Measurements from ENCODE around the gene BMAL2.

Gene BMAL2

DNA sequence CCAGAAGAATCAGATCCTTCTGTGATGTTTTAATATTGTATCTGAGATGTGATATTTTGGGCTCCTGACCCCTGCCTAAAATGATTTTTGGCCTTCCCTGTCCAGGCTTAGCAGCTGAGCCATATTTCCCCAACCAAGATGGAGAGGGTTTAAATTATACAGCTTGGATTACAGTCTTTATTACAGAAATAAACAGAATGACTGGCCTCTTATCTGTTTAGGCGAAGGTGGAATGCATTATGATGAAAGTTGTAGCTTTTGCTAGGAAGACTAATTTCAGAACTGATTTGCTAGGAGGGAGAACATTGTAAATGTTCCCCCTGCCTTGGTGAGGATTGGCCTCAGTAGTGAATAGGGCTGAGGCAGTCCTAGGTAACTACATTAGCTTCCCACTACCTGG, 23.3 kb downstream of the BMAL2 start:
- H3K9me3 ChIP-seq (ENCODE audit: insufficient read depth, low read length): no peaks in the 10 kb centered on the region
- no peak overlapping the region for H3K9ac ChIP-seq (ENCODE audit: insufficient read length, low read depth)
- no peak for DNase-seq (ENCODE audit: low read depth, low spot score)
- H3K4me1 ChIP-seq (ENCODE audit: insufficient read depth, insufficient read length): no peaks in the 10 kb centered on the region
- no peaks in the 10 kb centered on the region for H3K36me3 ChIP-seq (ENCODE audit: insufficient read depth, insufficient read length, low read length)
- no peak overlapping the region for H3K4me3 ChIP-seq (ENCODE audit: insufficient read length, low read depth)
- no peaks in the 10 kb centered on the region for H3K27me3 ChIP-seq (ENCODE audit: insufficient read depth, insufficient read length)
- TF ChIP-seq YY1 (IDR thresholded peaks at IDR 0.05; ENCODE audit: insufficient read depth, insufficient read length) (no peak), ZNF274 (IDR thresholded peaks at IDR 0.05; ENCODE audit: low read depth, low read length) (no peak), SUZ12 (IDR thresholded peaks at IDR 0.05; ENCODE audit: extremely low read depth, insufficient read depth, insufficient read length) (no peak)

- H3K9ac ChIP-seq (ENCODE audit: insufficient read length, low read depth): no peak overlapping the region
- H3K36me3 ChIP-seq (ENCODE audit: insufficient read depth, insufficient read length, low read length): no peaks in the 10 kb centered on the region
- H3K4me1 ChIP-seq (ENCODE audit: insufficient read depth, insufficient read length): no peaks in the 10 kb centered on the region
- TF ChIP-seq YY1 (IDR thresholded peaks at IDR 0.05; ENCODE audit: insufficient read depth, insufficient read length): no peak
- TF ChIP-seq ZNF274 (IDR thresholded peaks at IDR 0.05; ENCODE audit: low read depth, low read length): no peak
- H3K9me3 ChIP-seq (ENCODE audit: insufficient read depth, low read length): no peaks in the 10 kb centered on the region
- no peaks in the 10 kb centered on the region for H3K27me3 ChIP-seq (ENCODE audit: insufficient read depth, insufficient read length)
- DNase-seq (ENCODE audit: low read depth, low spot score): no peak
- H3K4me3 ChIP-seq (ENCODE audit: insufficient read length, low read depth): no peak overlapping the region
Observed at GRCh38 chr12:27359578-27360340, 27.1 kb downstream of the BMAL2 start.

- Histone ChIP-seq H3K4me3 (ENCODE audit: insufficient read length, low read depth) (no peak overlapping the region), H3K27me3 (ENCODE audit: insufficient read depth, insufficient read length) (no peaks in the 10 kb centered on the region), H3K36me3 (ENCODE audit: insufficient read depth, insufficient read length, low read length) (no peaks in the 10 kb centered on the region), H3K9me3 (ENCODE audit: insufficient read depth, low read length) (no peaks in the 10 kb centered on the region), H3K9ac (ENCODE audit: insufficient read length, low read depth) (no peak overlapping the region), H3K4me1 (ENCODE audit: insufficient read depth, insufficient read length) (no peaks in the 10 kb centered on the region)
- no peak for TF ChIP-seq YY1 (IDR thresholded peaks at IDR 0.05; ENCODE audit: insufficient read depth, insufficient read length)
- TF ChIP-seq SUZ12 (IDR thresholded peaks at IDR 0.05; ENCODE audit: extremely low read depth, insufficient read depth, insufficient read length): no peak
- no peak for TF ChIP-seq ZNF274 (IDR thresholded peaks at IDR 0.05; ENCODE audit: low read depth, low read length)
- DNase-seq (ENCODE audit: low read depth, low spot score): no peak
Observed at GRCh38 chr12:27361372-27361771, 28.7 kb downstream of the BMAL2 start.

- DNase-seq (ENCODE audit: low read depth, low spot score): no peak
- Histone ChIP-seq H3K27me3 (ENCODE audit: insufficient read depth, insufficient read length) (no peaks in the 10 kb centered on the region), H3K9me3 (ENCODE audit: insufficient read depth, low read length) (no peaks in the 10 kb centered on the region), H3K9ac (ENCODE audit: insufficient read length, low read depth) (no peak overlapping the region), H3K4me3 (ENCODE audit: insufficient read length, low read depth) (no peak overlapping the region), H3K36me3 (ENCODE audit: insufficient read depth, insufficient read length, low read length) (peaks cover 6% of the 10 kb centered on the region), H3K4me1 (ENCODE audit: insufficient read depth, insufficient read length) (no peaks in the 10 kb centered on the region)
- no peak for TF ChIP-seq ZNF274 (IDR thresholded peaks at IDR 0.05; ENCODE audit: low read depth, low read length)
- no peak for TF ChIP-seq SUZ12 (IDR thresholded peaks at IDR 0.05; ENCODE audit: extremely low read depth, insufficient read depth, insufficient read length)
- no peak for TF ChIP-seq YY1 (IDR thresholded peaks at IDR 0.05; ENCODE audit: insufficient read depth, insufficient read length)
Observed at GRCh38 chr12:27366621-27367020, 34.0 kb downstream of the BMAL2 start.

GRCh38 chr12:27367078-27367477, 34.4 kb downstream of the BMAL2 start:
- no peak for DNase-seq (ENCODE audit: low read depth, low spot score)
- TF ChIP-seq YY1 (IDR thresholded peaks at IDR 0.05; ENCODE audit: insufficient read depth, insufficient read length): no peak
- no peak overlapping the region for H3K9ac ChIP-seq (ENCODE audit: insufficient read length, low read depth)
- H3K36me3 ChIP-seq (ENCODE audit: insufficient read depth, insufficient read length, low read length): peaks cover 6% of the 10 kb centered on the region
- H3K27me3 ChIP-seq (ENCODE audit: insufficient read depth, insufficient read length): no peaks in the 10 kb centered on the region
- no peaks in the 10 kb centered on the region for H3K4me1 ChIP-seq (ENCODE audit: insufficient read depth, insufficient read length)
- no peaks in the 10 kb centered on the region for H3K9me3 ChIP-seq (ENCODE audit: insufficient read depth, low read length)
- no peak overlapping the region for H3K4me3 ChIP-seq (ENCODE audit: insufficient read length, low read depth)

GRCh38 chr12:27382171-27382795, 49.6 kb downstream of the BMAL2 start:
- no peak for TF ChIP-seq YY1 (IDR thresholded peaks at IDR 0.05; ENCODE audit: insufficient read depth, insufficient read length)
- TF ChIP-seq ZNF274 (IDR thresholded peaks at IDR 0.05; ENCODE audit: low read depth, low read length): no peak
- TF ChIP-seq SUZ12 (IDR thresholded peaks at IDR 0.05; ENCODE audit: extremely low read depth, insufficient read depth, insufficient read length): no peak
- H3K4me3 ChIP-seq (ENCODE audit: insufficient read length, low read depth): no peak overlapping the region
- no peak overlapping the region for H3K9ac ChIP-seq (ENCODE audit: insufficient read length, low read depth)

More at GRCh38 chr12:27382171-27382795, 49.6 kb downstream of the BMAL2 start:
- Histone ChIP-seq H3K9me3 (ENCODE audit: insufficient read depth, low read length) (no peaks in the 10 kb centered on the region), H3K27me3 (ENCODE audit: insufficient read depth, insufficient read length) (no peaks in the 10 kb centered on the region), H3K36me3 (ENCODE audit: insufficient read depth, insufficient read length, low read length) (peaks cover 23% of the 10 kb centered on the region), H3K4me1 (ENCODE audit: insufficient read depth, insufficient read length) (no peaks in the 10 kb centered on the region)
- DNase-seq (ENCODE audit: low read depth, low spot score): no peak

Data from NT2/D1 (cell line).